ENCODE results near the gene PDPN.

PDPN gene

GRCh38 chr1:13538832-13539231, 44.8 kb upstream of the PDPN start:
- Histone ChIP-seq H3K36me3 (ENCODE audit: control insufficient read depth, low read length) (no peaks in the 10 kb centered on the region), H3K4me1 (ENCODE audit: control insufficient read depth, low read length) (no peaks in the 10 kb centered on the region), H3K9me3 (ENCODE audit: control insufficient read depth, insufficient read depth, low read length) (no peaks in the 10 kb centered on the region), H3K9me2 (replicated peaks; ENCODE audit: control insufficient read depth, low read length) (no peaks in the 10 kb centered on the region), H3F3A (ENCODE audit: control insufficient read depth, insufficient read depth) (no peaks in the 10 kb centered on the region), H4K20me1 (ENCODE audit: control insufficient read depth, insufficient read depth, low read depth, low read length) (no peaks in the 10 kb centered on the region), H3K4me3 (ENCODE audit: low read length) (no peak overlapping the region), H3K27ac (ENCODE audit: low read depth, low read length) (no peak overlapping the region), H3K27me3 (ENCODE audit: control insufficient read depth, low read length) (0 out of 2 replicates have a peak, but pooled peaks cover 2% of the 10 kb centered on the region), H3K4me2 (ENCODE audit: low read length) (no peak overlapping the region), H3K79me2 (ENCODE audit: control insufficient read depth, low read length) (no peaks in the 10 kb centered on the region)
- TF ChIP-seq, protein P1, sequence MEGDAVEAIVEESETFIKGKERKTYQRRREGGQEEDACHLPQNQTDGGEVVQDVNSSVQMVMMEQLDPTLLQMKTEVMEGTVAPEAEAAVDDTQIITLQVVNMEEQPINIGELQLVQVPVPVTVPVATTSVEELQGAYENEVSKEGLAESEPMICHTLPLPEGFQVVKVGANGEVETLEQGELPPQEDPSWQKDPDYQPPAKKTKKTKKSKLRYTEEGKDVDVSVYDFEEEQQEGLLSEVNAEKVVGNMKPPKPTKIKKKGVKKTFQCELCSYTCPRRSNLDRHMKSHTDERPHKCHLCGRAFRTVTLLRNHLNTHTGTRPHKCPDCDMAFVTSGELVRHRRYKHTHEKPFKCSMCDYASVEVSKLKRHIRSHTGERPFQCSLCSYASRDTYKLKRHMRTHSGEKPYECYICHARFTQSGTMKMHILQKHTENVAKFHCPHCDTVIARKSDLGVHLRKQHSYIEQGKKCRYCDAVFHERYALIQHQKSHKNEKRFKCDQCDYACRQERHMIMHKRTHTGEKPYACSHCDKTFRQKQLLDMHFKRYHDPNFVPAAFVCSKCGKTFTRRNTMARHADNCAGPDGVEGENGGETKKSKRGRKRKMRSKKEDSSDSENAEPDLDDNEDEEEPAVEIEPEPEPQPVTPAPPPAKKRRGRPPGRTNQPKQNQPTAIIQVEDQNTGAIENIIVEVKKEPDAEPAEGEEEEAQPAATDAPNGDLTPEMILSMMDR (IDR thresholded peaks at IDR 0.05; ENCODE audit: low read depth, low read length, poor library complexity, severe bottlenecking), result no peak
- no peak for TF ChIP-seq EZH2phosphoT487 (IDR thresholded peaks at IDR 0.05; ENCODE audit: borderline replicate concordance, low read length)

- Histone ChIP-seq H3K4me3 (ENCODE audit: low read length) (no peak overlapping the region), H3K79me2 (ENCODE audit: control insufficient read depth, low read length) (no peaks in the 10 kb centered on the region), H3F3A (ENCODE audit: control insufficient read depth, insufficient read depth) (no peaks in the 10 kb centered on the region), H3K4me1 (ENCODE audit: control insufficient read depth, low read length) (no peaks in the 10 kb centered on the region), H3K36me3 (ENCODE audit: control insufficient read depth, low read length) (no peaks in the 10 kb centered on the region), H3K27me3 (ENCODE audit: control insufficient read depth, low read length) (0 out of 2 replicates have a peak, but pooled peaks cover 2% of the 10 kb centered on the region), H3K4me2 (ENCODE audit: low read length) (no peak overlapping the region), H3K27ac (ENCODE audit: low read depth, low read length) (no peak overlapping the region), H3K9me3 (ENCODE audit: control insufficient read depth, insufficient read depth, low read length) (no peaks in the 10 kb centered on the region), H3K9me2 (replicated peaks; ENCODE audit: control insufficient read depth, low read length) (no peaks in the 10 kb centered on the region), H4K20me1 (ENCODE audit: control insufficient read depth, insufficient read depth, low read depth, low read length) (no peaks in the 10 kb centered on the region)
- TF ChIP-seq, protein P1 (IDR thresholded peaks at IDR 0.05; ENCODE audit: low read depth, low read length, poor library complexity, severe bottlenecking), result peak; percentile 27
- no peak for TF ChIP-seq EZH2phosphoT487 (IDR thresholded peaks at IDR 0.05; ENCODE audit: borderline replicate concordance, low read length)
Measured at GRCh38 chr1:13539683-13540082, 43.9 kb upstream of the PDPN start.

- Histone ChIP-seq H3K36me3 (ENCODE audit: control insufficient read depth, low read length) (no peaks in the 10 kb centered on the region), H3K79me2 (ENCODE audit: control insufficient read depth, low read length) (no peaks in the 10 kb centered on the region), H3K9me3 (ENCODE audit: control insufficient read depth, insufficient read depth, low read length) (no peaks in the 10 kb centered on the region), H3K4me1 (ENCODE audit: control insufficient read depth, low read length) (no peaks in the 10 kb centered on the region), H3K4me3 (ENCODE audit: low read length) (no peak overlapping the region), H3K27ac (ENCODE audit: low read depth, low read length) (no peak overlapping the region), H3K4me2 (ENCODE audit: low read length) (no peak overlapping the region), H3K9me2 (replicated peaks; ENCODE audit: control insufficient read depth, low read length) (no peaks in the 10 kb centered on the region), H3K27me3 (ENCODE audit: control insufficient read depth, low read length) (no peaks in the 10 kb centered on the region), H4K20me1 (ENCODE audit: control insufficient read depth, insufficient read depth, low read depth, low read length) (no peaks in the 10 kb centered on the region), H3F3A (ENCODE audit: control insufficient read depth, insufficient read depth) (no peaks in the 10 kb centered on the region)
- no peak for TF ChIP-seq EZH2phosphoT487 (IDR thresholded peaks at IDR 0.05; ENCODE audit: borderline replicate concordance, low read length)
- TF ChIP-seq, protein P1 (IDR thresholded peaks at IDR 0.05; ENCODE audit: low read depth, low read length, poor library complexity, severe bottlenecking), result no peak
Measured at GRCh38 chr1:13540866-13541265, 42.8 kb upstream of the PDPN start.

Data from DOHH2 (cell line).